ENCODE measurements around the gene MRTFA.
"Not testable (repeated sequence)": the region's sequence is repeated elsewhere in the genome, so short reads cannot be mapped to it uniquely, and the experiment has no call there.

The MRTFA gene

GRCh38 chr22:40595497-40596234 is 40.9 kb downstream of the MRTFA start:
- DNase-seq (ENCODE audit: low read depth), result no peak

- DNase-seq (ENCODE audit: low read depth), result no peak
These were observed 41.6 kb downstream of the MRTFA start for GRCh38 chr22:40594924-40595323.

- DNase-seq (ENCODE audit: low read depth), result no peak
These were observed 42.2 kb downstream of the MRTFA start for GRCh38 chr22:40594346-40594745.

- DNase-seq (ENCODE audit: low read depth), result no peak
These were observed 42.9 kb downstream of the MRTFA start for GRCh38 chr22:40593460-40594273.

- DNase-seq (ENCODE audit: low read depth), result no peak
These were observed 44.0 kb downstream of the MRTFA start for GRCh38 chr22:40592352-40593113.

GRCh38 chr22:40588726-40589125 is 47.8 kb downstream of the MRTFA start:
- DNase-seq (ENCODE audit: low read depth), result no peak

- no peak for DNase-seq (ENCODE audit: low read depth)
These were observed 49.7 kb downstream of the MRTFA start for GRCh38 chr22:40586781-40587180.

- no peak for DNase-seq (ENCODE audit: low read depth)
These were observed 51.2 kb downstream of the MRTFA start for GRCh38 chr22:40585310-40585751.

- not testable (repeated sequence) for DNase-seq (ENCODE audit: low read depth)
These were observed 51.8 kb downstream of the MRTFA start for GRCh38 chr22:40584766-40585165.

- no peak for DNase-seq (ENCODE audit: low read depth)
These were observed 53.3 kb downstream of the MRTFA start for GRCh38 chr22:40583053-40583741.

GRCh38 chr22:40582063-40582462 is 54.5 kb downstream of the MRTFA start:
- DNase-seq (ENCODE audit: low read depth), result no peak

GRCh38 chr22:40580631-40581030 is 55.9 kb downstream of the MRTFA start:
- no peak for DNase-seq (ENCODE audit: low read depth)

- DNase-seq (ENCODE audit: low read depth), result no peak
These were observed 58.3 kb downstream of the MRTFA start for GRCh38 chr22:40578171-40578570.

- no peak for DNase-seq (ENCODE audit: low read depth)
These were observed 63.5 kb downstream of the MRTFA start for GRCh38 chr22:40572976-40573375.

GRCh38 chr22:40571887-40572286 is 64.6 kb downstream of the MRTFA start:
- DNase-seq (ENCODE audit: low read depth), result no peak

- DNase-seq (ENCODE audit: low read depth), result no peak
These were observed 68.7 kb downstream of the MRTFA start for GRCh38 chr22:40567626-40568328.

- no peak for DNase-seq (ENCODE audit: low read depth)
These were observed 69.4 kb downstream of the MRTFA start for GRCh38 chr22:40567106-40567505.

GRCh38 chr22:40560994-40561515 is 75.5 kb downstream of the MRTFA start:
- DNase-seq (ENCODE audit: low read depth), result no peak

- DNase-seq (ENCODE audit: low read depth), result no peak
These were observed 76.0 kb downstream of the MRTFA start for GRCh38 chr22:40560551-40560950.

GRCh38 chr22:40557972-40558371 is 78.5 kb downstream of the MRTFA start:
- no peak for DNase-seq (ENCODE audit: low read depth)

- no peak for DNase-seq (ENCODE audit: low read depth)
These were observed 79.9 kb downstream of the MRTFA start for GRCh38 chr22:40556641-40557040.

Measured in activated T-helper 1 cell treated with Interleukin-2 at 50 U/mL for 16 hours (primary cell).